T-helper 1 cell treated with Interleukin-12 subunit alpha and Interleukin-12 subunit beta and Interleukin-4 antibody, amounts not matched to agents 30 ng/mL and 1 ng/mL, for 36 hours (primary cell): ENCODE data around the gene ABCC2. TPM values are rescaled to one million over a fixed set of nuclear protein-coding genes. Genes with fewer than 3 reads are reported as not detected.

ENCODE experiments used
- intact Hi-C: fragments of 100-400 bp; cut with micrococcal nuclease; formaldehyde crosslinking; loops from one replicate; pipeline ENCODE4 v1.15.1; 2024
- total RNA-seq: library from RNA; stranded (reverse); gene quantifications from 2 replicates; pipeline ENCODE4 v1.2.3, GENCODE V29; 2022

ABCC2 gene
- total RNA-seq, 1 donor from 2014 or later = 1.9 TPM

GRCh38 chr10:99770408-99771045 lies 11.9 kb upstream of the ABCC2 start:
- intact Hi-C loops = no loop called here

GRCh38 chr10:99775850-99776249 lies 6.6 kb upstream of the ABCC2 start:
- intact Hi-C loops = no loop called here

- intact Hi-C loops = no loop called here
Measured at GRCh38 chr10:99777918-99778714, 4.3 kb upstream of the ABCC2 start.

- intact Hi-C loops = no loop called here
Measured at GRCh38 chr10:99779335-99779734, 3.1 kb upstream of the ABCC2 start.

- intact Hi-C loops = no loop called here
Measured at GRCh38 chr10:99781734-99782429, 558 bp upstream of the ABCC2 start.

- intact Hi-C loops = no loop called here
Measured at GRCh38 chr10:99784016-99784726, 1.7 kb downstream of the ABCC2 start.

GRCh38 chr10:99784727-99785441 lies 2.4 kb downstream of the ABCC2 start:
- intact Hi-C loops = no loop called here

- intact Hi-C loops = no loop called here
Measured at GRCh38 chr10:99785646-99786045, 3.2 kb downstream of the ABCC2 start.

GRCh38 chr10:99787311-99787710 lies 4.9 kb downstream of the ABCC2 start:
- intact Hi-C loops = no loop called here

- intact Hi-C loops = no loop called here
Measured at GRCh38 chr10:99787782-99788445, 5.5 kb downstream of the ABCC2 start.

GRCh38 chr10:99788598-99789256 lies 6.3 kb downstream of the ABCC2 start:
- intact Hi-C loops = no loop called here

GRCh38 chr10:99791831-99792230 lies 9.4 kb downstream of the ABCC2 start:
- intact Hi-C loops = no loop called here

GRCh38 chr10:99793819-99794218 lies 11.4 kb downstream of the ABCC2 start:
- intact Hi-C loops = no loop called here

- intact Hi-C loops = no loop called here
Measured at GRCh38 chr10:99796928-99797327, 14.5 kb downstream of the ABCC2 start.

- intact Hi-C loops = no loop called here
Measured at GRCh38 chr10:99798031-99798430, 15.6 kb downstream of the ABCC2 start.

GRCh38 chr10:99798920-99799319 lies 16.5 kb downstream of the ABCC2 start:
- intact Hi-C loops = no loop called here

- intact Hi-C loops = no loop called here
Measured at GRCh38 chr10:99799613-99800012, 17.2 kb downstream of the ABCC2 start.

- intact Hi-C loops = no loop called here
Measured at GRCh38 chr10:99804471-99804870, 22.0 kb downstream of the ABCC2 start.

GRCh38 chr10:99805190-99805589 lies 22.8 kb downstream of the ABCC2 start:
- intact Hi-C loops = no loop called here

- intact Hi-C loops = no loop called here
Measured at GRCh38 chr10:99806091-99806490, 23.7 kb downstream of the ABCC2 start.
